ENCODE results near the gene C1orf167. TPM values are rescaled to one million over a fixed set of nuclear protein-coding genes. Genes with fewer than 3 reads are reported as not detected.

The C1orf167 gene
- total and polyA plus RNA-seq, 2 of the 13 experiments (the other 11 are each of a cell fraction or from before 2014, with no cell fraction given): not detected

DNA sequence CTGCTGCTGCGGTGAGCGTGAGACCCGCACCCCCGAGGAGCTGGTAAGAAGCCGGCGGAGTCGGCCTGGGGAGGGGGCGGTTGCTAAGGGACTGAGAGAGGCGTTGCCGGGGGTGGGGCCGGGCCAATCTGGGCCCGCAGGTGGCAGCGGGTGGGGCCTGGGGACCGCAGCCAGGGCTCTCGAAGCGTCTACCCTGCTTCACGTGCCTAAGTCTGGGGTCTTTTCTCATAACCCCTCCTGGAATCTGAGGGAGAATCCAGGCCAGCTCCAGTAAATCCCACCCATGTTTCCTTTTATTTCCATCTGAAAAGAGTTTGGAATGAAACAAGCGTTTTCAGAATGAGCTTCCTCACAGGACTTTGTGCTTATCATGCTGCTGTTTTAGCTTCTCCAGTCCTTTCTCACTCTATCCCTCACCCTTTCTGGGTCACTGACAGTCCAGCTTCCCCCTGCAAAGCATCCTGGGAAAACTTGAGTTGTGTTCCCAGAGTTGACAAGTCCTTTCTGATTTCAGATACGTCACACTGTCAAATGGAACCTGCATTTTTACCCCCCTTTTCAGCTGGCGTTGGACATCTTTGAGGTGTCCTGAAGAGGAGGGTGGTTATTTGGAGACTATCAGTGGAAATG, 44.4 kb downstream of the C1orf167 start (continued):
- no peak for TF ChIP-seq CHD2 (IDR thresholded peaks at IDR 0.05; ENCODE audit: low read depth, low read length)
- TF ChIP-seq NFRKB (IDR thresholded peaks at IDR 0.05): no peak
- TF ChIP-seq KLF15 (CRISPR knock-in tag; IDR thresholded peaks at IDR 0.05; ENCODE audit: borderline replicate concordance): 0 out of 2 replicates have a peak, but pooled peaks have one; percentile 38
- no peak for TF ChIP-seq ZNF7 (CRISPR knock-in tag; IDR thresholded peaks at IDR 0.05)
- TF ChIP-seq, protein P1, sequence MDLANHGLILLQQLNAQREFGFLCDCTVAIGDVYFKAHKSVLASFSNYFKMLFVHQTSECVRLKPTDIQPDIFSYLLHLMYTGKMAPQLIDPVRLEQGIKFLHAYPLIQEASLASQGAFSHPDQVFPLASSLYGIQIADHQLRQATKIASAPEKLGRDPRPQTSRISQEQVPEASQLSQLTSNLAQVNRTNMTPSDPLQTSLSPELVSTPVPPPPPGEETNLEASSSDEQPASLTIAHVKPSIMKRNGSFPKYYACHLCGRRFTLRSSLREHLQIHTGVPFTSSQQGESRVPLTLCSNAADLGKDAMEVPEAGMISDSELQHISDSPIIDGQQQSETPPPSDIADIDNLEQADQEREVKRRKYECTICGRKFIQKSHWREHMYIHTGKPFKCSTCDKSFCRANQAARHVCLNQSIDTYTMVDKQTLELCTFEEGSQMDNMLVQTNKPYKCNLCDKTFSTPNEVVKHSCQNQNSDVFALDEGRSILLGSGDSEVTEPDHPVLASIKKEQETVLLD (CRISPR knock-in tag; IDR thresholded peaks at IDR 0.05; ENCODE audit: low read depth): no peak
- TF ChIP-seq ZNF431 (CRISPR knock-in tag; IDR thresholded peaks at IDR 0.05; ENCODE audit: borderline replicate concordance, low read depth): peak; percentile 57; the same call in 1 of the 2 replicates
- TF ChIP-seq POGZ (CRISPR knock-in tag; IDR thresholded peaks at IDR 0.05): 0 out of 2 replicates have a peak, but pooled peaks have one; percentile 7
- peak; percentile 21 for TF ChIP-seq SAP130 (CRISPR knock-in tag; IDR thresholded peaks at IDR 0.05; ENCODE audit: low read depth)
- TF ChIP-seq CAMTA2 (CRISPR knock-in tag; IDR thresholded peaks at IDR 0.05; ENCODE audit: borderline replicate concordance): 0 out of 2 replicates have a peak, but pooled peaks have one; percentile 29
- TF ChIP-seq, protein P2, sequence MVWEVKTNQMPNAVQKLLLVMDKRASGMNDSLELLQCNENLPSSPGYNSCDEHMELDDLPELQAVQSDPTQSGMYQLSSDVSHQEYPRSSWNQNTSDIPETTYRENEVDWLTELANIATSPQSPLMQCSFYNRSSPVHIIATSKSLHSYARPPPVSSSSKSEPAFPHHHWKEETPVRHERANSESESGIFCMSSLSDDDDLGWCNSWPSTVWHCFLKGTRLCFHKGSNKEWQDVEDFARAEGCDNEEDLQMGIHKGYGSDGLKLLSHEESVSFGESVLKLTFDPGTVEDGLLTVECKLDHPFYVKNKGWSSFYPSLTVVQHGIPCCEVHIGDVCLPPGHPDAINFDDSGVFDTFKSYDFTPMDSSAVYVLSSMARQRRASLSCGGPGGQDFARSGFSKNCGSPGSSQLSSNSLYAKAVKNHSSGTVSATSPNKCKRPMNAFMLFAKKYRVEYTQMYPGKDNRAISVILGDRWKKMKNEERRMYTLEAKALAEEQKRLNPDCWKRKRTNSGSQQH (CRISPR knock-in tag; IDR thresholded peaks at IDR 0.05; ENCODE audit: low read depth): no peak
- TF ChIP-seq ZFP36L2 (CRISPR knock-in tag; IDR thresholded peaks at IDR 0.05): 0 out of 2 replicates have a peak, but pooled peaks have one; percentile 24
- no peak for TF ChIP-seq ZNF724P (CRISPR knock-in tag; IDR thresholded peaks at IDR 0.05; ENCODE audit: borderline replicate concordance)
- 0 out of 2 replicates have a peak, but pooled peaks have one; percentile 3 for TF ChIP-seq PITX1 (CRISPR knock-in tag; IDR thresholded peaks at IDR 0.05)
- TF ChIP-seq, protein P3, sequence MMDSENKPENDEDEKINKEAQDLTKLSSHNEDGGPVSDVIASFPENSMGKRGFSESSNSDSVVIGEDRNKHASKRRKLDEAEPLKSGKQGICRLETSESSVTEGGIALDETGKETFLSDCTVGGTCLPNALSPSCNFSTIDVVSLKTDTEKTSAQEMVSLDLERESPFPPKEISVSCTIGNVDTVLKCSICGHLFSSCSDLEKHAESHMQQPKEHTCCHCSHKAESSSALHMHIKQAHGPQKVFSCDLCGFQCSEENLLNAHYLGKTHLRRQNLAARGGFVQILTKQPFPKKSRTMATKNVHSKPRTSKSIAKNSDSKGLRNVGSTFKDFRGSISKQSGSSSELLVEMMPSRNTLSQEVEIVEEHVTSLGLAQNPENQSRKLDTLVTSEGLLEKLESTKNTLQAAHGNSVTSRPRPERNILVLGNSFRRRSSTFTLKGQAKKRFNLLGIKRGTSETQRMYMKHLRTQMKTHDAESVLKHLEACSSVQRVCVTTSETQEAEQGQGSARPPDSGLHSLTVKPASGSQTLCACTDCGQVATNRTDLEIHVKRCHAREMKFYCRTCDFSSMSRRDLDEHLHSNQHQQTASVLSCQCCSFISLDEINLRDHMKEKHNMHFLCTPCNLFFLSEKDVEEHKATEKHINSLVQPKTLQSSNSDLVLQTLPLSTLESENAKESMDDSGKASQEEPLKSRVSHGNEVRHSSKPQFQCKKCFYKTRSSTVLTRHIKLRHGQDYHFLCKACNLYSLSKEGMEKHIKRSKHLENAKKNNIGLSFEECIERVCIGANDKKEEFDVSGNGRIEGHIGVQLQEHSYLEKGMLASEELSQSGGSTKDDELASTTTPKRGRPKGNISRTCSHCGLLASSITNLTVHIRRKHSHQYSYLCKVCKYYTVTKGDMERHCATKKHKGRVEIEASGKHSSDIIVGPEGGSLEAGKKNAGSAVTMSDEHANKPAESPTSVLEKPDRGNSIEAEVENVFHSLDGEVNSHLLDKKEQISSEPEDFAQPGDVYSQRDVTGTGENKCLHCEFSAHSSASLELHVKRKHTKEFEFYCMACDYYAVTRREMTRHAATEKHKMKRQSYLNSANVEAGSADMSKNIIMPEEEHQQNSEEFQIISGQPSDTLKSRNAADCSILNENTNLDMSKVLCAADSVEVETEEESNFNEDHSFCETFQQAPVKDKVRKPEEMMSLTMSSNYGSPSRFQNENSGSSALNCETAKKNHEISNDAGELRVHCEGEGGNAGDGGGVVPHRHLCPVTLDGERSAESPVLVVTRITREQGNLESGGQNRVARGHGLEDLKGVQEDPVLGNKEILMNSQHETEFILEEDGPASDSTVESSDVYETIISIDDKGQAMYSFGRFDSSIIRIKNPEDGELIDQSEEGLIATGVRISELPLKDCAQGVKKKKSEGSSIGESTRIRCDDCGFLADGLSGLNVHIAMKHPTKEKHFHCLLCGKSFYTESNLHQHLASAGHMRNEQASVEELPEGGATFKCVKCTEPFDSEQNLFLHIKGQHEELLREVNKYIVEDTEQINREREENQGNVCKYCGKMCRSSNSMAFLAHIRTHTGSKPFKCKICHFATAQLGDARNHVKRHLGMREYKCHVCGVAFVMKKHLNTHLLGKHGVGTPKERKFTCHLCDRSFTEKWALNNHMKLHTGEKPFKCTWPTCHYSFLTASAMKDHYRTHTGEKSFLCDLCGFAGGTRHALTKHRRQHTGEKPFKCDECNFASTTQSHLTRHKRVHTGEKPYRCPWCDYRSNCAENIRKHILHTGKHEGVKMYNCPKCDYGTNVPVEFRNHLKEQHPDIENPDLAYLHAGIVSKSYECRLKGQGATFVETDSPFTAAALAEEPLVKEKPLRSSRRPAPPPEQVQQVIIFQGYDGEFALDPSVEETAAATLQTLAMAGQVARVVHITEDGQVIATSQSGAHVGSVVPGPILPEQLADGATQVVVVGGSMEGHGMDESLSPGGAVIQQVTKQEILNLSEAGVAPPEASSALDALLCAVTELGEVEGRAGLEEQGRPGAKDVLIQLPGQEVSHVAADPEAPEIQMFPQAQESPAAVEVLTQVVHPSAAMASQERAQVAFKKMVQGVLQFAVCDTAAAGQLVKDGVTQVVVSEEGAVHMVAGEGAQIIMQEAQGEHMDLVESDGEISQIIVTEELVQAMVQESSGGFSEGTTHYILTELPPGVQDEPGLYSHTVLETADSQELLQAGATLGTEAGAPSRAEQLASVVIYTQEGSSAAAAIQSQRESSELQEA (CRISPR knock-in tag; IDR thresholded peaks at IDR 0.05; ENCODE audit: not compliant biosample characterization): no peak
- TF ChIP-seq, protein P4, sequence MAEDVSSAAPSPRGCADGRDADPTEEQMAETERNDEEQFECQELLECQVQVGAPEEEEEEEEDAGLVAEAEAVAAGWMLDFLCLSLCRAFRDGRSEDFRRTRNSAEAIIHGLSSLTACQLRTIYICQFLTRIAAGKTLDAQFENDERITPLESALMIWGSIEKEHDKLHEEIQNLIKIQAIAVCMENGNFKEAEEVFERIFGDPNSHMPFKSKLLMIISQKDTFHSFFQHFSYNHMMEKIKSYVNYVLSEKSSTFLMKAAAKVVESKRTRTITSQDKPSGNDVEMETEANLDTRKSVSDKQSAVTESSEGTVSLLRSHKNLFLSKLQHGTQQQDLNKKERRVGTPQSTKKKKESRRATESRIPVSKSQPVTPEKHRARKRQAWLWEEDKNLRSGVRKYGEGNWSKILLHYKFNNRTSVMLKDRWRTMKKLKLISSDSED (CRISPR knock-in tag; IDR thresholded peaks at IDR 0.05): no peak
- TF ChIP-seq ZNF543 (CRISPR knock-in tag; IDR thresholded peaks at IDR 0.05): no peak
- TF ChIP-seq PHF5A (CRISPR knock-in tag; IDR thresholded peaks at IDR 0.05; ENCODE audit: low read depth, unreplicated experiment): no peak
- peak; percentile 21; the same call in 1 of the 2 replicates for TF ChIP-seq SRY (CRISPR knock-in tag; IDR thresholded peaks at IDR 0.05)

All from HepG2 (cell line).